ENCODE results near the gene LRRC75B. TPM values are rescaled to one million over a fixed set of nuclear protein-coding genes. Genes with fewer than 3 reads are reported as not detected.

Gene LRRC75B
- total RNA-seq, 1 experiment from 2014 or later, result 0.86 TPM

- H3K4me1 ChIP-seq (ENCODE audit: insufficient read depth, low read length, poor library complexity, severe bottlenecking), result peaks cover 9% of the 10 kb centered on the region
- DNase-seq (ENCODE audit: low spot score), result no peak
- H3K27me3 ChIP-seq (replicated peaks; ENCODE audit: insufficient read depth, low read depth, low read length, poor library complexity), result no peaks in the 10 kb centered on the region
- ChIA-PET POLR2A (ENCODE audit: low non-redundant PET) (no interaction called here), CTCF (no interaction called here)
- TF ChIP-seq EZH2 (IDR thresholded peaks at IDR 0.05; ENCODE audit: borderline replicate concordance, low read depth, low read length, poor library complexity, severe bottlenecking), result no peak
- no peak for TF ChIP-seq CTCF (conservative IDR thresholded peaks at IDR 0.05; ENCODE audit: low read depth, low read length)
- H3K9me3 ChIP-seq (ENCODE audit: low read depth, low read length, poor library complexity, severe bottlenecking), result no peaks in the 10 kb centered on the region
- no TSS peak for BruUV-seq (replicated peaks)
- no peaks in the 10 kb centered on the region for H3K36me3 ChIP-seq (ENCODE audit: insufficient read depth, low read length, poor library complexity, severe bottlenecking)
- H3K4me3 ChIP-seq (ENCODE audit: low read depth, low read length, poor library complexity, severe bottlenecking), result no peak overlapping the region
- no peak overlapping the region for H3K27ac ChIP-seq (ENCODE audit: low read depth, low read length, poor library complexity, severe bottlenecking)
- intact Hi-C loops (cut with micrococcal nuclease; ENCODE audit: unreplicated experiment), result no loop called here
Measured at GRCh38 chr22:24588757-24589481, 4.0 kb downstream of the LRRC75B start.

- H3K27me3 ChIP-seq (replicated peaks; ENCODE audit: insufficient read depth, low read depth, low read length, poor library complexity), result no peaks in the 10 kb centered on the region
- intact Hi-C loops (cut with micrococcal nuclease; ENCODE audit: unreplicated experiment), result no loop called here
- no peaks in the 10 kb centered on the region for H3K9me3 ChIP-seq (ENCODE audit: low read depth, low read length, poor library complexity, severe bottlenecking)
- TF ChIP-seq EZH2 (IDR thresholded peaks at IDR 0.05; ENCODE audit: borderline replicate concordance, low read depth, low read length, poor library complexity, severe bottlenecking), result no peak
- TF ChIP-seq CTCF (conservative IDR thresholded peaks at IDR 0.05; ENCODE audit: low read depth, low read length), result no peak
- DNase-seq (ENCODE audit: low spot score), result no peak
- H3K36me3 ChIP-seq (ENCODE audit: insufficient read depth, low read length, poor library complexity, severe bottlenecking), result no peaks in the 10 kb centered on the region
- ChIA-PET CTCF (no interaction called here), POLR2A (ENCODE audit: low non-redundant PET) (no interaction called here)
- BruUV-seq (replicated peaks), result no TSS peak
- no peak overlapping the region for H3K4me3 ChIP-seq (ENCODE audit: low read depth, low read length, poor library complexity, severe bottlenecking)
- peaks cover 14% of the 10 kb centered on the region for H3K4me1 ChIP-seq (ENCODE audit: insufficient read depth, low read length, poor library complexity, severe bottlenecking)
- no peak overlapping the region for H3K27ac ChIP-seq (ENCODE audit: low read depth, low read length, poor library complexity, severe bottlenecking)
Measured at GRCh38 chr22:24588381-24588756, 4.5 kb downstream of the LRRC75B start.

- ChIA-PET CTCF (no interaction called here), POLR2A (ENCODE audit: low non-redundant PET) (no interaction called here)
- H3K4me1 ChIP-seq (ENCODE audit: insufficient read depth, low read length, poor library complexity, severe bottlenecking), result peaks cover 16% of the 10 kb centered on the region
- no peaks in the 10 kb centered on the region for H3K36me3 ChIP-seq (ENCODE audit: insufficient read depth, low read length, poor library complexity, severe bottlenecking)
- intact Hi-C loops (cut with micrococcal nuclease; ENCODE audit: unreplicated experiment), result no loop called here
- H3K9me3 ChIP-seq (ENCODE audit: low read depth, low read length, poor library complexity, severe bottlenecking), result no peaks in the 10 kb centered on the region
- no TSS peak for BruUV-seq (replicated peaks)
- no peak overlapping the region for H3K27ac ChIP-seq (ENCODE audit: low read depth, low read length, poor library complexity, severe bottlenecking)
- H3K27me3 ChIP-seq (replicated peaks; ENCODE audit: insufficient read depth, low read depth, low read length, poor library complexity), result no peaks in the 10 kb centered on the region
- no peak for TF ChIP-seq EZH2 (IDR thresholded peaks at IDR 0.05; ENCODE audit: borderline replicate concordance, low read depth, low read length, poor library complexity, severe bottlenecking)
- TF ChIP-seq CTCF (conservative IDR thresholded peaks at IDR 0.05; ENCODE audit: low read depth, low read length), result no peak
- no peak for DNase-seq (ENCODE audit: low spot score)
- no peak overlapping the region for H3K4me3 ChIP-seq (ENCODE audit: low read depth, low read length, poor library complexity, severe bottlenecking)
Measured at GRCh38 chr22:24587948-24588347, 4.9 kb downstream of the LRRC75B start.
